Hematopoietic multipotent progenitor cell treated with erythropoietin and hydrocortisone succinate and interleukin-3 and kit ligand, for 8 days (in vitro differentiated cells): ENCODE measurements around the gene SMYD3.
"Not testable (repeated sequence)": the region's sequence is repeated elsewhere in the genome, so short reads cannot be mapped to it uniquely, and the experiment has no call there.

Experiments
- DNase-seq: peaks from one replicate; pipeline ENCODE4 v3.0.0-alpha.2; 2015

SMYD3 gene

GRCh38 chr1:245730801-245731200 is 776.3 kb downstream of the SMYD3 start:
- DNase-seq, result no peak

- DNase-seq, result not testable (repeated sequence)
Observed at GRCh38 chr1:245728035-245728434, 779.0 kb downstream of the SMYD3 start.

GRCh38 chr1:245721488-245721887 is 785.6 kb downstream of the SMYD3 start:
- no peak for DNase-seq

DNA sequence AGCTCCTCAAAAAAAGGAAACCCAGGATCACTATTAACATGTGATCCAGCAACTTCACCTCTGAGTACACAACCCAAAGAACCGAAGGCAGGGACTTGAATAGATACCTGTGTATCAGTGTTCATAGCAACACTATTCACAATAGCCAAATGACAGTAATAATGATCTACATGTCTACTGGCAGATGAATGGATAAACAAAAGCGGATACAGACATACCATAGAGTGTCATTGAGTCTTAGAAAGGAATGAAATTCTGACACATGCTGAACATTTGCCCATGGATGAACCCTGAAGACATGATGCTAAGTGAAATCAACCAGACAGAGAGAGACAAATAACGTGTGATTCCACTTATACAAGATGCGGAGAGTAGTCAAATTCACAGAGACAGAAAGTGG is 788.1 kb downstream of the SMYD3 start:
- no peak for DNase-seq

GRCh38 chr1:245718123-245718522 is 789.0 kb downstream of the SMYD3 start:
- DNase-seq, result no peak

DNA sequence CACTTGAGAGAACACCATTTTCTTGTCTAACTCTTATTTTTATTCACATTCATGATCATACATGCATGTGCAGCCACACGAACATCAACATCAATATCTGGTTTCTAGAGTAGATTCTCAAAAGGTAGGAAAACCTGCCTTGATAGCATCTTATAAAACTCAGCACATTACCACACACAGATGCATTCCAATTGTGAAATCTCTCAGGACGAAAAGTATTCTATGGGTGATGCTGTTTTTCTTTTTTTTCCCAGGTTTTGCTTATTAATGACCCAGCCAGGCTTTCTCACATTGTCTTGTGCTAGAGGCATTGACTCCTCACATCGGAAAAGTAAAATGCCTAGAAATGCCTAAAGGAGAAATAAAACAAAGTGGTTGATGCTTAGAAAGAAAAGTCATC is 789.5 kb downstream of the SMYD3 start:
- no peak for DNase-seq

DNA sequence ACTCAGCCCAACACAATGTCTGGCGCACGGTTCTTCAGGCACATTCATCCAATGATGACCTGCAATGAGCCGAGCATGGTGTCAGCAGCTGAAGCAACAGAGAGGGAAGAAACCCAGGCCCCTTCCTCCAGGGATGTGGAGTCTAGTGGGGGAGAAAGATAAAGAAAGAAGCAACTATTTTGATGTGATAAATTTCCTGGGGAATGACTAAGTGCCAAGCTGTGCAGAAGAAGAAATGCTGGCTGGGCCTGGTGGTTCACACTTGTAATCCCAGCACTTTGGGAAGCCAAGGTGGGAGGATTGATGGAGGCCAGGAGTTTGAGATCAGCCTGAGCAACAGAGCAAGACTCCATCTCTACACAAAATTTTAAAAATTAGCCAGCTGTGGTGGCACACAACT is 790.5 kb downstream of the SMYD3 start:
- no peak for DNase-seq

GRCh38 chr1:245715970-245716369 is 791.1 kb downstream of the SMYD3 start:
- no peak for DNase-seq

DNA sequence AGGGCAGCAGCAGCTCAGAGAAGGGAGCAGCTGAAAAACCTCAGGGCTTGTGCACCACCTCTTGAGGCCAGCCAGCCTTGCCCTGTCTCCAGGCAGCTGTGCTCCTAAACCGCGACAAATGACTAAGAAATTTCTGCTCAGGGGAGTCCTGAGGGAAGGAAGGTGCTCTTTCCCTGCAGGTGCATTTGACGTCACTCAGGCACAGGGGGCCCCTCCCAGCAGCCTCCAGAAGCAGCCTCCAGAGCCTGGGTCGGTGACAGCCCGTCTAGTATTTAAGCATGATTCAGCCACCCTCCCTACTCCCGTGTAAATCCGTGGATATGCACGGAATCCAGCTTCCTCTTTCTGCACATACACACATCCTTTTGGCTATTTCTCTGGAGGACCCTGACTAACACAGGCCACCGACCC is 791.8 kb downstream of the SMYD3 start:
- no peak for DNase-seq

GRCh38 chr1:245714027-245714426 is 793.1 kb downstream of the SMYD3 start:
- DNase-seq, result not testable (repeated sequence)

- DNase-seq, result no peak
Observed at GRCh38 chr1:245710961-245711903, 795.8 kb downstream of the SMYD3 start.

DNA sequence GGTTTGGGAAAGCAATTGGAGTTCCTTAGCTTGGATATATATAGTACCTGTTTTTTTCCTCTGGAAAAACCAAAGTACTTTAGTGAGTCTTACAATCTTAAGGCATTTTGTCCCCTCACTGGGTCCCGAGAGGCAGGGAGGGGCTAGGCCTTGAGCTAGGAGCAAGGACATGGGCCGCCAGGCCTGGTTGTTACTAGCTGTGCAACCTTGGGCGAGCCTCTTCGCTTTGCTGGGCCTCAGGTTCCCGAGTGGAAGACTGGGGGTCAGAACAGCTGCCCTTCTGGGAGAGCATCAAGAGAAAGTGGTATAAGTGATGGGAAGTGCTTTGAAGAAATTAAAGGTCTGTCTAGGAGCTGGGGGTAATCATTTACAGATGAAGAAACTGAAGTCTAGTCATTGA is 799.1 kb downstream of the SMYD3 start:
- no peak for DNase-seq

GRCh38 chr1:245704765-245705164 is 802.3 kb downstream of the SMYD3 start:
- no peak for DNase-seq

GRCh38 chr1:245704341-245704740 is 802.7 kb downstream of the SMYD3 start:
- no peak for DNase-seq

- DNase-seq, result no peak
Observed at GRCh38 chr1:245702346-245702745, 804.7 kb downstream of the SMYD3 start.

- DNase-seq, result no peak
Observed at GRCh38 chr1:245701631-245702030, 805.4 kb downstream of the SMYD3 start.

DNA sequence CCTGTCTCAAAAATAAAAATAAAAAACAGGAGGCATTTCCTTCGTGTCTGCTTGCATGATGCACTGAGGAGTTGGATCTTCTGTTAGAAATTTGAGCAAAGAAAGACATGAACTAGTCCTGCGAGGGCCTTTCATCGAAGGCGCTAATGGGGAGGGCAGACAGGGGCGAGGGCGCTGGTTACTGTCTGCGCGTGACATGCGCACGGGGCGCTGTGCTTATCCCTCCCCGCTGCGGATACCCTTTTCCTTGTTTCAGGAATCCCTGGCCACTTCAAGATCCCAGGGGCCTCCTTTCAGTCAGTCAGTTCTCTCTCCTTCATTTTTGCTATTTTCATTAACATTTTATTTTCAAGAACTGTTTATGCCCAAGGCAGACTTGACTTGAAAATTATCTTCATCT is 806.4 kb downstream of the SMYD3 start:
- DNase-seq, result no peak
